ENCODE data around the gene RALB.
A peak's percentile ranks its signal among the peaks of the same experiment; 100 is the strongest.
"Not testable (repeated sequence)": the region's sequence is repeated elsewhere in the genome, so short reads cannot be mapped to it uniquely, and the experiment has no call there.

The RALB gene

DNA sequence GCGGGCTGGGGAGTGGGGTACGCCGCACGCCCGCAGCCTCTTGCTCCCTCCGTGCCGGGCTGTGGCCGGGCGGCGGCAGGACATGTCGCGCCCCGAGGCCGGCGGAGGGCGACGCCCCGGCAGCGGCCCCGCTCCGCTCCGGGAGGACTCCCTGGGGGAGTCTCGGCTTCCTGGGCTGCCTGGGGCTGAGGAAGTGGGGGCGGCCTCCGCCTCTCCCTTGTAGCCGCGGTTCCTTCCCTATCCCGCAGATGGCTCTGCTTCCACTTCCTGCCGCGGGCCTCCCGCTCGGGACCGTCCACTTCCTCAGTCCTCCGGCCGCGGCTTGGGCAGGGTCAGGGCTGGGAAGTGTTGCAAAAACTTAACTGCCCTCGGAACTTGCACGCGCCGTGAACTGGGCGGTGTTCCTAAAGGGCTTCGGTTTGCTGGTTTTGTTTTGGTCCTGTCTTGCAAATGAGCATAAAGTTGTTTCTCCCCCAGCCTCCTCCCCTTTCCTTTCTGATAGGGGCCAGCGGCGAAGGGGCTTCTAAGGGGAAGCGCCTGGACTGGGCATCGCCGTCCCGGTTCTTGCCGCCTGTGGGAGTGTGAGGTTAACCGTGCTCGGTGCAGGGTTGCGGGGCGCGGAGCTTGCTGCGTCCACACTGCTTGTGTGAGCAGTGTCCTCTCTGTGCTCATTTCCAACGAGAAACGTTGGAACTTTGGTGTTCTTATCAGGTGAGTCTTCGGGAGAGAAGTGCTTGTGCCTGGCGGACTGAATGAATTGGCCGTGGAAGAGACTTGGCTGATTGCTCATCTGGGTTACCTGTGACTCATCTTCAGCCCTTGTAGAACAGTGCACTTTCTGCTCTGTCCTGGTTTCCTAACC, 600 bp downstream of the RALB start:
- ATAC-seq (replicated peaks; ENCODE audit: extremely low read depth, poor library complexity, severe bottlenecking) (peak; percentile 26), DNase-seq (ENCODE audit: low spot score in 2 of 2) (peak; percentile 15 to 26)
- H3K9me3 Mint-ChIP-seq, result no peaks in the 10 kb centered on the region
- H3K4me1 Mint-ChIP-seq, result peaks cover 53% of the 10 kb centered on the region
- H3K27ac Mint-ChIP-seq (ENCODE audit: low read depth), result peak overlapping the region; percentile 97
- peak overlapping the region; percentile 99 for H3K4me3 Mint-ChIP-seq
- H3K36me3 Mint-ChIP-seq (ENCODE audit: insufficient read depth), result peaks cover 10% of the 10 kb centered on the region
- H3K27me3 Mint-ChIP-seq, result peaks cover 9% of the 10 kb centered on the region

DNA sequence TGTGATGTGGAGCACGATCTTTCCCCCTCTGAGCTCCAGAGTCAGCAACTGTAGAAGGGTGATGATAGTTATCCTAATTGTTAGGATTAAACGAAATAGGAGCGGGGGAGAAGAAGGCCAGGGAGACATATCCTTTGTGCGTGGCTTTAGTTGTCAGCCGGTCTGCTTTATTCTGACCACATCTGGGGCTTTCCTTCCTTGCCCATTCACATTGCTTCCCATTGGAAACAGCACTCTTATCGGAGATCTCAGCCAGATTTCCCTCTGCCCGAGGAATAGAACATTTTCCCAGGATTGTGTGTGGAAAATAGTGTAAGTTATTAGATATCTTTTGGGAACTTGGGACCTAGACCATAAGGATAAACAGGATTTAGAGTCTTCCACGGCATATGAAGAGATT, 1.5 kb downstream of the RALB start:
- DNase-seq (ENCODE audit: low spot score in 2 of 2) (no peak), ATAC-seq (replicated peaks; ENCODE audit: extremely low read depth, poor library complexity, severe bottlenecking) (no peak)
- Mint-ChIP-seq H3K36me3 (ENCODE audit: insufficient read depth) (peaks cover 10% of the 10 kb centered on the region), H3K27me3 (no peaks in the 10 kb centered on the region), H3K4me3 (peak overlapping the region; percentile 99), H3K9me3 (no peaks in the 10 kb centered on the region), H3K27ac (ENCODE audit: low read depth) (no peak overlapping the region), H3K4me1 (peaks cover 57% of the 10 kb centered on the region)

DNA sequence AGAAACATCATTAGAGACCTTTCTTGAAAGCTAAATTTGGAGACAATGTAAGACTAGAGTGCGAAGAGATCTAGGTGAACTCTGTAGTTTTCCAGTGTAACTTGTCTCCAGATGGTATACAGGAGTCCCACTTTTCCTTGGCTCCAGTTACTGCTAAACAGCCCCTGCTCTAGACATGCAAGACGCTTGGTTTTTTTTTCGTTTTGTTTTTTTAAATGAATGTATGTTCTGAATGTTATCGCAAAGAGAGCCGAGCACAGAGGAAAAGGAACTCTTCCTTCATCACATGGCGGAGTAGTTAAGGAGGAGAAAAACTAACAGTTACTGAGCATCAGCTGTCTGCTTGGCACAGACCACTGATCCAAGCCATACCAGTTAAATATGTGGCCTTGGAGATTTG, 2.4 kb downstream of the RALB start:
- ATAC-seq (replicated peaks; ENCODE audit: extremely low read depth, poor library complexity, severe bottlenecking) (no peak), DNase-seq (ENCODE audit: low spot score in 2 of 2) (no peak)
- no peak overlapping the region for H3K27ac Mint-ChIP-seq (ENCODE audit: low read depth)
- no peaks in the 10 kb centered on the region for H3K9me3 Mint-ChIP-seq
- peak overlapping the region; percentile 99 for H3K4me3 Mint-ChIP-seq
- H3K4me1 Mint-ChIP-seq, result peaks cover 57% of the 10 kb centered on the region
- no peaks in the 10 kb centered on the region for H3K27me3 Mint-ChIP-seq
- H3K36me3 Mint-ChIP-seq (ENCODE audit: insufficient read depth), result peaks cover 10% of the 10 kb centered on the region

DNA sequence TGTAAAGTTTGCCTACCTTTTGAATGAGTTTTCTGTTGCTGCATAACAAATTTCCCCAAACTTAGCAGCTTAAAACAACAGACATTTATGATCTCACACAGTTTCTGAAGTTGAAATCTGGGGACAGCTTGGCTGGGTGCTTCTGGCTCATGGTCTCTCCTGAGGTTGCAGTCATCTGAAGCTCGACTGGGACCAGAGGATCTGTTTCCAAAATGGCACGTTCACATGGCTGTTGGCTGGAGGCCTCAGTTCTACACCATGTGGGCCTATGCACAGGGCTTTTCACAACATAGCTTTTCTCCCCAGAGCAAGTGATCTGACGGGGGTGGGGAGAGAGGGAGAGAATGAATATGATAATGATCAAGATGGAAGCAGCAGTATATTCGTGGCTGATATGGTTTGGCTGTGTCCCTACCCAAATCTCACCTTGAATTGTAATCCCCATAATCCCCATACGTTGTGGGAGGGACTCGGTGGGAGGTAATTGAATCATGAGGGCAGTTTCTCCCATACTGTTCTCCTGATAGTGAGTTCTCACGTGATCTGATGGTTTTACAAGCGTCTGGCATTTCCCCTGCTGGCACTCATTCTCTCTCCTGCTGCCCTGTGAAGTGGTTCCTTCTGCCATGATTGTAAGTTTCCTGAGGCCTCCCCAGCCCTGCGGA, 3.5 kb downstream of the RALB start:
- Mint-ChIP-seq H3K27me3 (no peaks in the 10 kb centered on the region), H3K4me3 (no peak overlapping the region), H3K36me3 (ENCODE audit: insufficient read depth) (peaks cover 10% of the 10 kb centered on the region), H3K27ac (ENCODE audit: low read depth) (no peak overlapping the region), H3K4me1 (peaks cover 57% of the 10 kb centered on the region), H3K9me3 (no peaks in the 10 kb centered on the region)
- DNase-seq (ENCODE audit: low spot score in 2 of 2) (no peak), ATAC-seq (replicated peaks; ENCODE audit: extremely low read depth, poor library complexity, severe bottlenecking) (no peak)

DNA sequence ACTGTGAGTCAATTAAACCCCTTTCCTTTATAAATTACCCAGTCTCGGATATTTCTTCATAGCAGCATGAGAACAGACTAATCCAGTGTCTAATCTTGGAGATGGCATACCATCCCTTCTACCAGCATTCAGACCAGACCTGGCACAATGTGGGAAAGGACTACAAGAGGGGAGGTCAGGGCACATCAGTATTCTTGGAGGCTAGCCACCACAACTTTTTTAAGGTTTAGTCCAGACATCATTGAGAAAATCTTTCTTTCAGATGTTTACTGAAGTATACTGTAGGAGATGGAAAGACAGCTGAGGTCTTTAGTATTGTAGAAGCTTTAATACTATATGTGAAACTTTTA, 4.0 kb downstream of the RALB start:
- H3K4me1 Mint-ChIP-seq, result peaks cover 56% of the 10 kb centered on the region
- H3K36me3 Mint-ChIP-seq (ENCODE audit: insufficient read depth), result peaks cover 10% of the 10 kb centered on the region
- ATAC-seq (replicated peaks; ENCODE audit: extremely low read depth, poor library complexity, severe bottlenecking) (no peak), DNase-seq (ENCODE audit: low spot score in 2 of 2) (no peak)
- H3K27ac Mint-ChIP-seq (ENCODE audit: low read depth), result no peak overlapping the region
- H3K9me3 Mint-ChIP-seq, result no peaks in the 10 kb centered on the region
- no peak overlapping the region for H3K4me3 Mint-ChIP-seq
- H3K27me3 Mint-ChIP-seq, result no peaks in the 10 kb centered on the region

DNA sequence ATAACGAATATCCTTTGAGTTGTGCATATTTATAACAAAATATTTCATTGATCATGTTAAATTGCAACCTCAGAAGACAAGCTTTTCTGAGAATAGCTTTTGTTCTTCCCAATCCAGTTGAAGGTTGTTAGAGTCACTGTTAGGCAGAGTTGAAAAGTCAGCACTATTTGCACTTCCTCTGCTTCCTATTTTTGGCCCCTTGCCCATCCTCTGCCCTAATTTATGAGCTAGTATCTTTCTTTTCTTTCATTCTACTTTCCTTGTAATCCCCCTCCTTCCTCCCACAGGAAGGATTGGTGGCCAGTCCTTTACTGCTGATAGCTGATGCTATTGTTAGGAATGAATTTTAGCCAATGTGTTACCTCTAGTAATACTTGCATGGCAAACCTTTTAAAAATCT, 4.9 kb downstream of the RALB start:
- Mint-ChIP-seq H3K27ac (ENCODE audit: low read depth) (no peak overlapping the region), H3K36me3 (ENCODE audit: insufficient read depth) (peaks cover 7% of the 10 kb centered on the region), H3K4me1 (peaks cover 47% of the 10 kb centered on the region), H3K9me3 (no peaks in the 10 kb centered on the region), H3K4me3 (no peak overlapping the region), H3K27me3 (no peaks in the 10 kb centered on the region)
- ATAC-seq (replicated peaks; ENCODE audit: extremely low read depth, poor library complexity, severe bottlenecking) (no peak), DNase-seq (ENCODE audit: low spot score in 2 of 2) (no peak)

DNA sequence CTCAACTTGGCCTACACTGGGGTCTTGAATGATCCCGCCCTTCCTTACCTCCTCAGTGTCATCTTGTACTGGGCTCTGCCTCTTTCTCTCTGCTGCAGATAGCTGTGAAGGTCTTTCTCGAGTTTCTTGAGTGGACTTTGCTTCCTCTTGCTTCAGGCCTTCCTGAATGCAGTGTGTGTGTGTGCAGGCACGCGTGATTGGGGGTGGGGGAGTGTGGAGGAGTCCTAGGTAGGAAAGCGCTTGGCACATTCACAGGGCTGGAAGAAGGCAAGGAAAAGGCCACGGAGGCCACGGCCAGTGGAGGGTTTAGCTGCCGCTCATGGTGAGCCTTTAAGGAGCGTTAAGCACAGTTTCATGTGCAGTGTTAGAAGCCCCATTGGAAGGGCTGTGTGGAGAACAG, 5.5 kb downstream of the RALB start:
- ATAC-seq (replicated peaks; ENCODE audit: extremely low read depth, poor library complexity, severe bottlenecking) (no peak), DNase-seq (ENCODE audit: low spot score in 2 of 2) (no peak)
- no peaks in the 10 kb centered on the region for H3K9me3 Mint-ChIP-seq
- H3K4me3 Mint-ChIP-seq, result no peak overlapping the region
- peaks cover 4% of the 10 kb centered on the region for H3K36me3 Mint-ChIP-seq (ENCODE audit: insufficient read depth)
- H3K4me1 Mint-ChIP-seq, result peaks cover 47% of the 10 kb centered on the region
- no peak overlapping the region for H3K27ac Mint-ChIP-seq (ENCODE audit: low read depth)
- no peaks in the 10 kb centered on the region for H3K27me3 Mint-ChIP-seq

DNA sequence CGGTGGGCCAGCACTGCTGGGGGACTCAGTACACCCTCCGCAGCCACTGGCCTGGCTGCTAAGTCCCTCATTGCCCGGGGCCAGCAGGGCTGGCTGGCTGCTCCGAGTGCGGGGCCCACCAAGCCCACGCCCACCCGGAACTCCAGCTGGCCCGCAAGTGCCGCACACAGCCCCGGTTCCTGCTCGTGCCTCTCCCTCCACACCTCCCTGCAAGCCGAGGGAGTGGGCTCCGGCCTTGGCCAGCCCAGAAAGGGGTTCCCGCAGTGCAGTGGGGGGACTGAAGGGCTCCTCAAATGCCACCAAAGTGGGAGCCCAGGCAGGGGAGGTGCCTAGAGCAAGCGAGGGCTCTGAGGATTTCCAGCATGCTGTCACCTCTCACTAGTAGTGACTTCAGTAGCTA, 7.3 kb downstream of the RALB start:
- H3K9me3 Mint-ChIP-seq; H3K27ac Mint-ChIP-seq (ENCODE audit: low read depth); H3K4me3 Mint-ChIP-seq; ATAC-seq (replicated peaks; ENCODE audit: extremely low read depth, poor library complexity, severe bottlenecking); H3K36me3 Mint-ChIP-seq (ENCODE audit: insufficient read depth); DNase-seq (ENCODE audit: low spot score in 2 of 2); H3K27me3 Mint-ChIP-seq: not testable (repeated sequence)
- peaks cover 36% of the 10 kb centered on the region for H3K4me1 Mint-ChIP-seq

DNA sequence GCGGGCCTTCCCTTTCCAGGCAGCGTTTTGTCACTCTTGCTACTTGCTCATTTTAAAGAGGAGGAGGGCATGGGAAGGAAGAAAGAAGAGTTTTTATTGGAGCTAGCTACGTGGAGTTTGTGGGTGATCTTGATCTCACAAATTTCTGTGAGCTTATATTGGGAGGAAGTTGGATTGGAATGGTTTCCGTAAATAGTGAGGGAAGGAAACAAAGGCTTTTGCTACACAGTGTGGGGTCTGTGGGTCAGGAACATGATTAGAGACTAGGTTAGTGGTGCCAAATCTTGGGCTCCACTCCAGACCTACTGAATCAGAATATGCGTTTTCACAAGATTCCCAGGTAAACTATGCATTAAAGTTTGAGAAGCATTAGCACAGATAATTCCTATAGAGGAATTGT, 8.1 kb downstream of the RALB start:
- H3K27ac Mint-ChIP-seq (ENCODE audit: low read depth), result no peak overlapping the region
- H3K9me3 Mint-ChIP-seq, result no peaks in the 10 kb centered on the region
- H3K27me3 Mint-ChIP-seq, result no peaks in the 10 kb centered on the region
- no peaks in the 10 kb centered on the region for H3K36me3 Mint-ChIP-seq (ENCODE audit: insufficient read depth)
- no peak for ATAC-seq (replicated peaks; ENCODE audit: extremely low read depth, poor library complexity, severe bottlenecking)
- H3K4me3 Mint-ChIP-seq, result no peak overlapping the region
- H3K4me1 Mint-ChIP-seq, result peaks cover 34% of the 10 kb centered on the region
- DNase-seq (ENCODE audit: low spot score in 2 of 2), result no peak

DNA sequence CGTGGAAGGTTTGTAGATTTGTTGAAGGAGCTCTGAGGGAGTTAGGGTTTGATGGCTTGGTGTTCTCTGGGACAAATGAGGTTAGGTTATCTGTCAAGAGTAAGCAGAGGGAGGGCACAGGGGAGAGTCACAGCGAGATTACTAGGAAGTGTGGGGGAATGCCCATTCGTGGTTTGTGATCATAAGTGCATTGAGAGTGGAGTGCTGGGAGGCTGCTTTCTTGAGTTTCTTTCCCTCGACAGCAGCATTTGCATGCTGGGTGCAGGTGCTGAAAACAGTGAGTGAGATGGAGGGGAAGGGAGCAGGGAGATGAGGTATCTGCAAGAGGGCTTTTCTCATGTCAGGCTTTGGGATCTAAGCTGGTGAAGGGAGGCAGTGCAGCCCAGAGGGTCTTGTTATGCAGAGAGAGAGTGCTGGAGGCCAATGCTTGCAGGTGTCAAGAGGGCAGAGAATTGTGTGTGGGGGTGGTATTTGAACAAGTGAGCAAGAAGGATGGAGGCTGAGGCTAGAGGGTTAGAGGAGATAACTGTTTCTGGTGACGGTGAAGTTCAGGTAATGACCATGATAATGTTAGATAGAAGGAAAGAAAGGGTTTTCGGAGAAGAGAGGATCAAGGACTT, 8.8 kb downstream of the RALB start:
- Mint-ChIP-seq H3K36me3 (ENCODE audit: insufficient read depth) (no peaks in the 10 kb centered on the region), H3K4me3 (no peak overlapping the region), H3K4me1 (peaks cover 27% of the 10 kb centered on the region), H3K27me3 (no peaks in the 10 kb centered on the region), H3K9me3 (no peaks in the 10 kb centered on the region), H3K27ac (ENCODE audit: low read depth) (no peak overlapping the region)
- ATAC-seq (replicated peaks; ENCODE audit: extremely low read depth, poor library complexity, severe bottlenecking), result no peak
- DNase-seq (ENCODE audit: low spot score in 2 of 2), result no peak

DNA sequence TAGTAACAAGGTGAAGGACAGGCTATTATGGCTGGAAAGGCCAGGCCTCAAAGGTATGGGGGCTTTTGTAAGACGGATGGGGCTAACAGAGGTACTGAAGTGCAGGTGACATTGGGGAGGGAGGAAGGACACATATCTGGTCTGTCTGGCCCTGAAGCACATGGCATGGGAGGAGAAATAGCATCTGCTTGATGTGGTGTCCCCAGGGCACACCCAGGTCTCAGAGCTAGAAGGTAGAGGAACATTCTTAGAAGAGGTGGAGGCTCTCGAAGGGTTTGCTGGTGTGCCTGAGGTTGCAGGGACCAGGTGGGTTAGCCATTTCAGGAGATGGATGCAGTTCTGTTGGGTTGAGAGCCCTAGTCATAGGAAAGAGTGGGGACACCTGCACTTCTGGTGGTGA, 9.5 kb downstream of the RALB start:
- DNase-seq (ENCODE audit: low spot score in 2 of 2) (no peak), ATAC-seq (replicated peaks; ENCODE audit: extremely low read depth, poor library complexity, severe bottlenecking) (no peak)
- H3K27ac Mint-ChIP-seq (ENCODE audit: low read depth), result no peak overlapping the region
- no peaks in the 10 kb centered on the region for H3K36me3 Mint-ChIP-seq (ENCODE audit: insufficient read depth)
- H3K27me3 Mint-ChIP-seq, result no peaks in the 10 kb centered on the region
- H3K9me3 Mint-ChIP-seq, result no peaks in the 10 kb centered on the region
- peaks cover 29% of the 10 kb centered on the region for H3K4me1 Mint-ChIP-seq
- H3K4me3 Mint-ChIP-seq, result no peak overlapping the region

DNA sequence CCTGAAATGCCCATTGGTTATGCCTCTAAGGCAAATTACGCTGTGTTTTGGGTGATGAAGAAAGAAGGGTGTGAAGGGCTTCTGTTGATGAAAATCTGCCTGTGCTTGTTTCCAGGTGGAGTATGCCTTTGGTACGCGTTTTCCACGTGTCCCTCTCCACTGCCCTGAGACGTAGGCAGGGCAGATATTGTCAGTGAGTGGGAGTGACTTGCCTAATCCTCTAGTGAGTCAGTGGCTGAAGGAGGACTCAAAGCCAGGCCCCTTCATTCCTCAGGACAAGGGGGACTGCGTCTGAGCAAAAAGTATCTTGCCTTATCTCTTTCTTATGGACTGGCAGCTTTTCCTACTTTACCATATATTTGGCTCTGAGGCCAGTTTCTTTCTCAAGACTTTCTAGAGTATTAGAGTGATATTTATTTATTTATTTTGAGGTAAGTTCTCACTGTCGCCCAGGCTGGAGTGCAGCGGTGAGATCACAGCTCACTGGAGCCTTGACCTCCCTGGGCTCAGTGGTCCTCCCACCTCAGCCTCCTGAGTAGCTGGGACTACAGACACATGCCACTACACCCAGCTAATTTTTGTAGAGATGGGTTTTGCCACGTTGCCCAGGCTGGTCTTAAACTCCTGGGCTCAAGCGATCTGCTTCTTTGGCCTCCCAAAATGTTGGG, 10.2 kb downstream of the RALB start:
- no peaks in the 10 kb centered on the region for H3K27me3 Mint-ChIP-seq
- peaks cover 26% of the 10 kb centered on the region for H3K4me1 Mint-ChIP-seq
- H3K27ac Mint-ChIP-seq (ENCODE audit: low read depth), result no peak overlapping the region
- no peak for DNase-seq (ENCODE audit: low spot score in 2 of 2)
- no peaks in the 10 kb centered on the region for H3K9me3 Mint-ChIP-seq
- H3K36me3 Mint-ChIP-seq (ENCODE audit: insufficient read depth), result no peaks in the 10 kb centered on the region
- H3K4me3 Mint-ChIP-seq, result no peak overlapping the region
- no peak for ATAC-seq (replicated peaks; ENCODE audit: extremely low read depth, poor library complexity, severe bottlenecking)
